Ramos (cell line): ENCODE data around the gene BNC2.

Source experiments
- in situ Hi-C: fragments of 300-500 bp; cut with MboI; formaldehyde crosslinking; loops from one replicate; pipeline ENCODE4 v1.14.3; 2022; ENCODE audit warnings: low sequenced_read_pairs; ENCODE audit not compliant: unreplicated experiment

BNC2 gene

GRCh38 chr9:16619914-16620520 is 250.5 kb downstream of the BNC2 start:
- in situ Hi-C loops = no loop called here

- in situ Hi-C loops = no loop called here
These were observed 251.1 kb downstream of the BNC2 start for GRCh38 chr9:16619402-16619801.

GRCh38 chr9:16618524-16618923 is 251.9 kb downstream of the BNC2 start:
- in situ Hi-C loops = no loop called here

GRCh38 chr9:16616686-16617085 is 253.8 kb downstream of the BNC2 start:
- in situ Hi-C loops = no loop called here

GRCh38 chr9:16615451-16615850 is 255.0 kb downstream of the BNC2 start:
- in situ Hi-C loops = no loop called here

- in situ Hi-C loops = no loop called here
These were observed 256.9 kb downstream of the BNC2 start for GRCh38 chr9:16613605-16614004.

GRCh38 chr9:16613051-16613450 is 257.4 kb downstream of the BNC2 start:
- in situ Hi-C loops = no loop called here

GRCh38 chr9:16612627-16613026 is 257.8 kb downstream of the BNC2 start:
- in situ Hi-C loops = no loop called here

- in situ Hi-C loops = no loop called here
These were observed 258.5 kb downstream of the BNC2 start for GRCh38 chr9:16611983-16612382.

- in situ Hi-C loops = no loop called here
These were observed 259.5 kb downstream of the BNC2 start for GRCh38 chr9:16611001-16611400.

- in situ Hi-C loops = no loop called here
These were observed 259.9 kb downstream of the BNC2 start for GRCh38 chr9:16610538-16610937.

GRCh38 chr9:16608906-16609305 is 261.6 kb downstream of the BNC2 start:
- in situ Hi-C loops = no loop called here

- in situ Hi-C loops = no loop called here
These were observed 268.0 kb downstream of the BNC2 start for GRCh38 chr9:16602494-16602893.

GRCh38 chr9:16601991-16602390 is 268.5 kb downstream of the BNC2 start:
- in situ Hi-C loops = no loop called here

- in situ Hi-C loops = no loop called here
These were observed 272.2 kb downstream of the BNC2 start for GRCh38 chr9:16598316-16598715.

- in situ Hi-C loops = no loop called here
These were observed 273.3 kb downstream of the BNC2 start for GRCh38 chr9:16597136-16597535.

- in situ Hi-C loops = no loop called here
These were observed 275.2 kb downstream of the BNC2 start for GRCh38 chr9:16595227-16595626.

GRCh38 chr9:16594787-16595186 is 275.7 kb downstream of the BNC2 start:
- in situ Hi-C loops = no loop called here

- in situ Hi-C loops = no loop called here
These were observed 276.7 kb downstream of the BNC2 start for GRCh38 chr9:16593746-16594145.

- in situ Hi-C loops = no loop called here
These were observed 279.4 kb downstream of the BNC2 start for GRCh38 chr9:16591092-16591491.

GRCh38 chr9:16585591-16585990 is 284.9 kb downstream of the BNC2 start:
- in situ Hi-C loops = no loop called here

- in situ Hi-C loops = no loop called here
These were observed 290.5 kb downstream of the BNC2 start for GRCh38 chr9:16579872-16580432.

GRCh38 chr9:16575986-16576245 is 294.6 kb downstream of the BNC2 start:
- in situ Hi-C loops = no loop called here
